ENCODE measurements around the gene CDX1.

Gene CDX1

DNA sequence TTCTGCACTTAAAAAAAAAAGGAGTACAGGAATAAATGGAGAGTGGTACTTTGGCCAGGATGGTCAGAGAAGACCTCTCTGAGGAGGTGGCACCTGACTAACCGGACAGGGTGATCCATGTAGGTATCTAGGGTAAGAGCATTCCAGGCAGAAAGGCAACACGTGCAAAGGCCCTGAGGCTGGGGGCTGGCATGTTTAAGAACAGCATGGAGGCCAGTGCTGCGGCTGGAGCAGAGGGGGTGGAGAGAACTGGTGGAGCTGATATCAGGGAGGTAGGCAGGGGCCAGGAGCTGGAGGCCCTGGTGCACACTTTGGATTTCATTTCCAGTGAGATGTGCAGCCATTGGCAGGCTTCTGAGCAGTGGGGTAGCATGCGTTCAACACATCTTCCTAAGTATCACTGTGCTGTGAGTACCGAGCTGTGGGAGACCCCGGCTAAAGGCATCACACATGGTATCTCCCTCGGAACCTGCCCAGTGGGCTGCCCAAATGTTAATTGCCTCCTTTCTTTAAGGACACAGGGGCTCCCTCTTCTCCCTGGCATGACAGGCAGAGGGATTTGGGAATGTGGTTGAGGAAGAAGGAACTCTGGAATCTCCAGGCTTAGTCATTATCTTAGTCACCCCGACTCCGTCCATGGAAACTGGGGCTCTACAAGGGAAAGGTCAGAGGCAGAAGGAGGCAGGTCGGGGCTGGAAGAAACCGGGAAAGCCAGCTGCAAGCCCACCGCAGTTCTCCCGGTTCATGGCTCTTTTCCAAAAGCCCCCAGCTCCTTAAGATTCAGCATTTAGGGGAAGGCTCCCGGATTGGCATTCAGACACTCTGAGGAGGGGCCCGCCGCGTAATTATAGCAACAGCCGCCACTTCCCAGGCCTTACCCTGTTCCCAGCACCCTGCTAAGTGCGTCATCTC is 41.9 kb downstream of the CDX1 start:
- no peak for DNase-seq (ENCODE audit: low spot score)

DNA sequence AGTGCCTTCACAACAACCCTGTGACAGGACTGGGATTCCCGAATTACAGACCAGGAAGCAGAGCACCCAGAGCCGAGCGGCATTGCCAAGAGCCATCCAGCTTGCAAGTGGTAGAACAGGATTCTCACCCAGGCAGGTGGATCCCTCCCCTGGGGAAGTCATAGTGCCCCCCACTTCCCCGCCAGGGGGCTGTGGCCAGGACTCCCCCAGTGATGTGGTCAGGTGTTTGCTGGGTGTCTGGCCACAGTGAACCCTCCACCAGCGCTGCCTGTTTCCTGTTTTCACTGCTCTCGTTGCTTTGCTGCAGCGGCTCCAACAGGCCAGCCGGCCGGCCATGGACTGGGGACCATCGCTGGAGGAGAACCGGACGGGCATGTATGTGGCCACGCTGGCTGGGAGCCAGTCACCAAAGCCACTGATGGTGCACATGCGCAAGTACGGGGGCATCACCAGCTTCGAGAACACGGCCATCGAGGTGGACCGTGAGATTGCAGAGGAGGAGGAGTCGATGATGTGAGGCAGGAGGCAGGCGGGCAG is 42.6 kb downstream of the CDX1 start:
- no peak for DNase-seq (ENCODE audit: low spot score)

- no peak for DNase-seq (ENCODE audit: low spot score)
These were observed 44.1 kb downstream of the CDX1 start for GRCh38 chr5:150210644-150211043.

DNA sequence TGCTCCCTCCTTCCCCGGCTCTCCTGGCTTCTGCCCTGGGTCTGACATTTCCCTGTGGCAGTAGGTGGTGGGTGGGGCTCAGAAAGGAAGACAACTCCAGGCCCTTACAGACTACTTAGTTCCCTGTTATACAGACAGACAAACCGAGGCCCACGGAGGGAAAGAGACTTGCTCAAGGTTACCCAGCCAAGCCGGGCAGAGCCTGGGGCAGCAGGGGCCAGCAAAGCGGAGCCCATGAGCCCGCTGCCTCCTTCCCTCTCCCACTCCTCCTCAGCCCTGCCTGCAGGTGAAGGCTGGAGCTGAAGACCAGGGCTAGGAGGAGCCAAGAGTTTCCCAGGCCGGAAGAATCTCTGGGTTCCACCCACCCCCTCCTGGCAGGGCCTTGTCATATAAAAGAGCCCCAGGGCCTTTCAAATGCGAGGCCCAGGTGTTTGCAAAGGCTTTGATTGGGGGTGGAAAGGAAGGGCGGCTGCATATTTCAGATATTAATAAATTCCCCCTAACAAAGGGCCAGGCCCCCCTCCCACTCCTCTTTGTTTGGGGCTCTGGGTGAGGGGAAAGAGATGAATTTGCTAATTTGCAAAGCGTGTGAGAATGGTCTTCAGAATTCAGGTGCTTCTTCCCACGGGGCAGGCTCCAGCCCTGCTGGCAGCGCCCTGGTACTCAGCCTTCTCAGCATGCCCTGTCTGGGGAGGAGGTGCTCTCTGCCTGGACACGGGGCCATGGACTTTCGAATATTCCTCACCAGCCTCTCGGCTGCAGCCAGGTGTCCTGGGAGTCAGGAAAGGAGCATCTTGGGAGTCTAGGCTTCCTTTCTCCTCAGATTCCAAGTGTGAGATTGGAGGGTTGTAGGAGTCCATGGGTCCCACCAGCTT is 44.8 kb downstream of the CDX1 start:
- no peak for DNase-seq (ENCODE audit: low spot score)

- no peak for DNase-seq (ENCODE audit: low spot score)
These were observed 47.0 kb downstream of the CDX1 start for GRCh38 chr5:150213530-150213929.

GRCh38 chr5:150214289-150214688 is 47.7 kb downstream of the CDX1 start:
- no peak for DNase-seq (ENCODE audit: low spot score)

DNA sequence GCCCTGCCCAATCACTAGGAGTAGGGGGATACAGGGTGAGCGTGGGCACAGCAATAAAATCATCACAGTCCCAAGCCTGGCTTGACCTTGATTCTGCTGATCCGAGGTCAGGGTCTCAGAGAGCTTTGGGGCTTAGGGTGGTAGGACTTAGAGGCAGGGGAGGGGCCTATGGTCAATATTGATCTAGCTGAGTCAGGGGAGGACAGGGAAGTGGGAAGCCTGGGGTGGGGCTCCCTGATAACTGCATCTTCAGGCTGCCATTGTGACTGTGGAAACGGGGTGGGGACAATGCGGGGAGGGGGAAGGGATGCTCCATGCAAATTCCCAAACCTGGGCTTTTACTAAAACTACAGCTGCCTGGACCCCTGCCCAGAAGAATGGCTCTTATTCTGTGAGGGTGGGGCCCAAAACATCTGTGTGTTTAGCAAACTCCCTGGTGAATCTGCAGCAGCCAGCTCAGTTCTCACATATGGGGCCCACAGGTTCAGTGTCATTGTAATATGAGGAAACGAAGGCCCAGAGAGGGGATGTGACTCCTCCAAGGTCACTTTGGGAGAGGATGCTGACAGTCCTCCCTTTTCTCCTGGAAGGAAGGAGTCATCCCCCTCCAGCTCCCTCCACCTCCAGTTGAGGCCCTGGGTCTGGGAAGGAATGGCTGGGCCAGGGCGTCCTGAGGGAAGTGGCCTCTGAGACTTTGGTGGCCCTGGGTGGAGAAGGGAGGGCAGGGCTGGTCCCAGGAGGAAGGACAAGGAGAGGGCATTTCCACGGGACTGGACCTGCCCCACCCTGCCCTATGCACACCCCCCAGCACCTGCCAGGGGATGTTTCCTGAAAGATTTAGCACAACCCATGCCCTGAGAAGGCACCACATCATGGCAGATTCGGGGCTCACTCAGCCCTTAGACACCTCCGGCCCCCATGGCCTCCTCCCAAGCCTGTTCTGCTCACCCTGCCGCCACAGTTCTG is 49.7 kb downstream of the CDX1 start:
- DNase-seq (ENCODE audit: low spot score) = no peak

- no peak for DNase-seq (ENCODE audit: low spot score)
These were observed 50.5 kb downstream of the CDX1 start for GRCh38 chr5:150217038-150217437.

DNA sequence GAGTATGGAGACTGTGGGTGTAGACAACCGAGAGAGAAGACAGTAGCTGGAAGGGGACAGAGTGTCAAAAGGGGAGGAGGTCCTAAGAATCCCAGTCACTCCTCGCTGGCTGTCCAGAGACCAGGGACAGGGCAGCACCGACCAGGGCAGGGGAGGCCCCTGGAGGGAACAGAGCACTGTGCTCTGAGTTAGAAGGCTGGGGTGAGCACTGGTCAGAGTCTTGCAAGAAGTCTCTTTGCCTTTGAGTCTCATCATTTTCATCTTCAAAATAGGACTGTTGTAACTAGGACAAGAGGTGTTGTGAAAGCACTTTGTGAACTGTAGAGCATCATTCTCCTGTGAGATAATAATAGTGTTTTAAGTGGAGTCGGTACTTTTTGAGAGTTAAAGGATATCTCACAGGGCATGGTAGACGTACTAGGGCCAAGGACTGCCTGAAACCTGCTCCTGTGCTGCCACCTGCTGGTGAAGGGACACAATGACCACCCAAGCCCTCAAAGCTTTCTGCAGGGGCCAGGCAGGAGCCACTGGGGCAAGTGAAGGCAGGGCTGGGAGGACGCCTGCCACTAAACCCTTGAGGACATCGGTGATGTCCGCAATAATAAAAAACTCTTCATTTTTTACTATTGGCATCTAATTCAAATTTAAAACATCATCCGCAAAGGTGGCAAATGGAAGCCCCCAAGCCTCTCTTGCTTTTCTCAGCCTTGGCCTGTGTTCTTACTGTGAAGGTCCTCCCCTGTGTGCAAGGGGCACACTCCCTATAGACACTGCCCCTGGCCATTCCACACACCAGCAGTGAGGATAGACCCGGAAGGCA is 51.5 kb downstream of the CDX1 start:
- DNase-seq (ENCODE audit: low spot score) = peak; percentile 79

- DNase-seq (ENCODE audit: low spot score) = no peak
These were observed 52.1 kb downstream of the CDX1 start for GRCh38 chr5:150218693-150219035.

- no peak for DNase-seq (ENCODE audit: low spot score)
These were observed 52.6 kb downstream of the CDX1 start for GRCh38 chr5:150219142-150219541.

DNA sequence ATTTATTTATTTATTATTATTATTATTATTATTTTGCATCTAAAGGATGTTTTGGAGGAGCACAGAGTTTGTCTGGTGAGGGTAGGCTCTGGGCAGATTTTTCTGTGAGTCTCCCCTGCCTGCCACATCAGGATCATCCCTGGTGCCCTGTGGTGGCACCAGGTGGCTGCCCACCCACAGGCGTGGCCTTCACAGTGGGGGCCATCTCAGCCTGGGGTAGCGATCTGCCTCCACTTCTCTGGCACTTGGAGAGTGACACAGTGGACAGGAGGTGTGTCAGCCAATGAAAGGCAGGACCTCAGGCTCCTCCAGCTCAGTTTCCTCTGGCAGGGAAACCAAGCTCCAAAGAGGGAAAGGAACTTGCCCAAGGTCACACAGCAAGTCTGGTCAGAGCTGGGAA is 53.3 kb downstream of the CDX1 start:
- DNase-seq (ENCODE audit: low spot score) = no peak

- no peak for DNase-seq (ENCODE audit: low spot score)
These were observed 54.9 kb downstream of the CDX1 start for GRCh38 chr5:150221471-150221870.

DNA sequence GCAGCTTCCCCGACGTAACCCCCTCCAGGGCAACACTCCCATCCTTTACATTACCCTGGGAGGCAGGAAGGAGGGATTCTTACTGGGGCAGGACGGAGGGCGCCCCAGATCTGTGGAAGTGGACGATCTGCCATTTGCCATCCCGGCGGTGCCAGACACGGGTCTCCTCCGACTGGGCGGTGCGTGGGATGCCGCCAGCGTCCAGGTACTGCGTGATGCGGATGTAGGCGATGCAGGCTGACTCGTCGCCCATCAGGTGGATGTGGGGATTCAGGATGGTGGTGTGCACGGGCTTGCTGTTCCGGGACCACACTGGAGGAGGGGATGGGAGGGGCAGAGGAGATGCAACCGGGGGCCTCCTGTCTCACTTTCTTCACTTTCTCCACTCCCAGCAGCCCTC is 56.3 kb downstream of the CDX1 start:
- DNase-seq (ENCODE audit: low spot score) = no peak

DNA sequence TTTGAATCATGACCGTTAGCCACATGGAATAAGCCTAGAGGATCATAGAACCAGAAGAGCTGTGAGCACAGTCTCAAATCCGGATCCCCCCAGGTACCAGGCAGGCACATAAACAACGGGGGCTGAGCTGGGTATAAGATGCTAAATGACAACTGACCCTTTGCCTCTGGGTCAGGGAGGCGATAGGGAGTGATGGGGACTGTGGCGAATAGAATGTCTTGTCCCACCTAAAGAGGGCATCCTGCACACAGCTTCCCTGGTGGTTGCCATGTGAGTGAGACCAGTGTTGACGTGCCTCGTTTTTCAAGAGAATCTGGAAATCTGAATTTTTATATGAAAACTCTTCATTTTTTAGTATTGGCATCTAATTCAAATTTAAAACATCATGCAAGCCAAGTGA is 56.9 kb downstream of the CDX1 start:
- no peak for DNase-seq (ENCODE audit: low spot score)

DNA sequence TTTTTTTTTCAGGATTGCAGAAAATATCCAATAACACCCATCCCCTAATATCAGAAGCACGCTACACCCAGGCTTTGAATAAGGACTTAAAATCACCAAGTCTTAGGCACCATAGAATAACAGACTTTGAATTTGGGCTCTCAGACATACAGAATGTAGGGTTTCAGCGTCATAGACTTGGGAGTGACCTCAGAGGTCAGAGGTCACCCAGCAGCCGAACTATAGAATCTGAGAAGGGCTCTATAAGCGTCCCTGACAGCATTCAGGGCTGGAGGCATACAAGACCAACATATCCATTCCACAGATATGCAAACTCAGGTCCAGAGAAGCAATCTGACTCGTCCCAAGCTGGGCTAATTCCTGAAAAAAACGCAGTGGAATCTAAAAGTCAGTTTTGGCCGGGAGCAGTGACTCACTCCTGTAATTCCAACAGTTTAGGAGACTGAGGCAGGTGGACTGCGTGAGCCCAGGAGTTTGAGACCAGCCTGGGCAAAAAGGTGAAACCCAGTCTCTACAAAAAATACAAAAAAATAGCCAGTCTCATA is 58.0 kb downstream of the CDX1 start:
- DNase-seq (ENCODE audit: low spot score) = no peak

DNA sequence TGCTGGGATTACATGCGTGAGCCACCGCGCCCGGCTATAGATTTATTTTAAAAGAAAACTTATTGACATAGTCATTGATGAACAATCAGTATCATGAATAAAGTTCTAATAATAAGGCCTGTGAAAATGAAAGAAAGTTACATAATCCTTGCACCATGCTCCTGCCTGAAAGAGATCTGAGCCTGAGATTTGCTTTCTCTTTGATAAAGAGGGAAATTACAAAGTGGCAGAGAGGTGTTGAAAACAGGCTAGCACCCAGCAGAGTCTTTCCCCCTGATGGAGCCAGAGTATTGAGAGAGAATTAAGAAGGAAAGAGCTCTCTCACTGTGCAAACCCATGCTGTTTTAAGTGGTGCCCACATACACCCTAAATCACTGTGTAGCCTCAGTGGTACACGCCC is 60.5 kb downstream of the CDX1 start:
- DNase-seq (ENCODE audit: low spot score) = no peak

GRCh38 chr5:150227606-150228273 is 61.2 kb downstream of the CDX1 start:
- DNase-seq (ENCODE audit: low spot score) = no peak

DNA sequence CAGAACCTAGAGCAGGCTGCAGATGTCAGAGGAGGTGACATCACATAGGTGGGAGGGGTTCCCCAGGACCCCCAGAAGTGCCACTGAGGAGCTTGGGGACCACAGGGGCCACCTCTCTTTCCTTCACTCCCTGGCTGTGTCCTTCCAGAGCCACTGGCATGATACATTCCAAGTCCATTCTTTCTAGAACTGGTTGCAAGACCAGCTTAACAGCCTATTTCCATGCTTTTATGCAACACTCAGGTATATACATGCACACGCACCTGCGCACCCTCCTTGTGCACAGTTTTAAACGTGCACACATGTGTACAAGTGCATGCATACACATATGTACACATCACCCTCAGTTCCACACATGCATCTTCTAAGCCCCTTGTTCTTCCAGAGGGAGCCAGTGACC is 63.0 kb downstream of the CDX1 start:
- DNase-seq (ENCODE audit: low spot score) = no peak

DNA sequence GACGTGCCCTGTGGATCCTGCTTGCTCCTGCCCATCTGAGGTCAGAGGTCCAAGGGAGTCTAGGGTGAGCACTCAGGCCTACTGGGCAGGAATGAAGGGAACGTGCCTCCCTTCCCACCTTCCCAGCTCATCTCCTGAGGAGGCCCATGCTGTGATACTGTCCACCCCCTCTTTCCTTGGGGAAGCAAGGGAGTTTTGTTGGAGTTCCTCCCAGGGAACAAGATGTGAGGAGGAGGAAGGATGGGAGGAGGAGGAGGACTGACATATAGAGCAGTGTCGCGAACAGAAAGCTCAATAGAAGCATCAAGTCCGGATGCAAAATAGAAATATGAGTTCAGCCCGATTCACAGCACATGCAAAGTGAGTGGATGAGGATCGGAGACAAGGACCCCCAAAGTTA is 64.3 kb downstream of the CDX1 start:
- DNase-seq (ENCODE audit: low spot score) = no peak

Measured in HuH-7.5 (cell line).